ENCODE results near the gene SDHA.

Gene SDHA

GRCh38 chr5:197892-198489 lies 20.1 kb upstream of the SDHA start:
- no peak for DNase-seq (ENCODE audit: low read depth)
- TF ChIP-seq CTCF (IDR thresholded peaks at IDR 0.05; ENCODE audit: control insufficient read depth, insufficient read depth, low read depth, low read length, missing control alignments), result no peak
- H3K4me3 ChIP-seq (ENCODE audit: control insufficient read depth, low read depth, low read length), result no peak overlapping the region

- no peak for TF ChIP-seq CTCF (IDR thresholded peaks at IDR 0.05; ENCODE audit: control insufficient read depth, insufficient read depth, low read depth, low read length, missing control alignments)
- DNase-seq (ENCODE audit: low read depth), result no peak
- H3K4me3 ChIP-seq (ENCODE audit: control insufficient read depth, low read depth, low read length), result no peak overlapping the region
Measured at GRCh38 chr5:198516-199196, 19.5 kb upstream of the SDHA start.

- no peak for DNase-seq (ENCODE audit: low read depth)
- TF ChIP-seq CTCF (IDR thresholded peaks at IDR 0.05; ENCODE audit: control insufficient read depth, insufficient read depth, low read depth, low read length, missing control alignments), result no peak
- no peak overlapping the region for H3K4me3 ChIP-seq (ENCODE audit: control insufficient read depth, low read depth, low read length)
Measured at GRCh38 chr5:199197-199949, 18.7 kb upstream of the SDHA start.

GRCh38 chr5:199950-200645 lies 18.0 kb upstream of the SDHA start:
- TF ChIP-seq CTCF (IDR thresholded peaks at IDR 0.05; ENCODE audit: control insufficient read depth, insufficient read depth, low read depth, low read length, missing control alignments), result no peak
- DNase-seq (ENCODE audit: low read depth), result no peak
- H3K4me3 ChIP-seq (ENCODE audit: control insufficient read depth, low read depth, low read length), result no peak overlapping the region

GRCh38 chr5:200985-201384 lies 17.1 kb upstream of the SDHA start:
- TF ChIP-seq CTCF (IDR thresholded peaks at IDR 0.05; ENCODE audit: control insufficient read depth, insufficient read depth, low read depth, low read length, missing control alignments), result no peak
- H3K4me3 ChIP-seq (ENCODE audit: control insufficient read depth, low read depth, low read length), result no peak overlapping the region
- no peak for DNase-seq (ENCODE audit: low read depth)

- TF ChIP-seq CTCF (IDR thresholded peaks at IDR 0.05; ENCODE audit: control insufficient read depth, insufficient read depth, low read depth, low read length, missing control alignments), result no peak
- H3K4me3 ChIP-seq (ENCODE audit: control insufficient read depth, low read depth, low read length), result no peak overlapping the region
- DNase-seq (ENCODE audit: low read depth), result no peak
Measured at GRCh38 chr5:201672-202071, 16.4 kb upstream of the SDHA start.

All from AG09309 (cell line).